HFFc6 (cell line): Measurements from ENCODE around the gene HLA-DQB1. TPM values are rescaled to one million over a fixed set of nuclear protein-coding genes. Genes with fewer than 3 reads are reported as not detected.

Source experiments
- DNase-seq: peaks from one replicate; pipeline ENCODE4 v3.0.0-alpha.2; 2018
- H3K27ac Mint-ChIP-seq: 2 replicates; pipeline ENCODE4 v1.8.0; 2020; ENCODE audit warnings: mild to moderate bottlenecking, mixed read lengths
- H3K27me3 Mint-ChIP-seq: 2 replicates; pipeline ENCODE4 v1.8.0; 2021; ENCODE audit warnings: mild to moderate bottlenecking, moderate library complexity, mixed read lengths; ENCODE audit not compliant: insufficient read depth
- H3K36me3 Mint-ChIP-seq: 2 replicates; pipeline ENCODE4 v1.8.0; 2021; ENCODE audit warnings: low read depth, mixed read lengths
- H3K4me1 Mint-ChIP-seq: 2 replicates; pipeline ENCODE4 v1.8.0; 2020; ENCODE audit warnings: low read depth, mixed read lengths
- H3K4me3 Mint-ChIP-seq: 2 replicates; pipeline ENCODE4 v1.8.0; 2020; ENCODE audit warnings: mild to moderate bottlenecking, moderate library complexity, mixed read lengths
- H3K9me3 Mint-ChIP-seq: 2 replicates; pipeline ENCODE4 v1.8.0; 2020; ENCODE audit warnings: mild to moderate bottlenecking, mixed read lengths
- total RNA-seq, 6 experiments: library from RNA; stranded (reverse); fragmentation: NEBNext Ultra II Directional; extraction: Animal tissue kit (Norgen Biotek cat#: 25700); gene quantifications; 2 replicates in 1 of 6; 3 replicates in 5 of 6; pipeline ENCODE4 v1.2.3, GENCODE V29; 2021
- TF ChIP-seq, protein P1 (sequence below): fragments of 200-600 bp; sonication (generic); IDR thresholded peaks from 2 replicates; pipeline ENCODE4 v1.5.0; 2021; ENCODE audit warnings: antibody characterized with exemption, mild to moderate bottlenecking

HLA-DQB1 gene
- total RNA-seq, 6 experiments from 2014 or later: not detected

DNA sequence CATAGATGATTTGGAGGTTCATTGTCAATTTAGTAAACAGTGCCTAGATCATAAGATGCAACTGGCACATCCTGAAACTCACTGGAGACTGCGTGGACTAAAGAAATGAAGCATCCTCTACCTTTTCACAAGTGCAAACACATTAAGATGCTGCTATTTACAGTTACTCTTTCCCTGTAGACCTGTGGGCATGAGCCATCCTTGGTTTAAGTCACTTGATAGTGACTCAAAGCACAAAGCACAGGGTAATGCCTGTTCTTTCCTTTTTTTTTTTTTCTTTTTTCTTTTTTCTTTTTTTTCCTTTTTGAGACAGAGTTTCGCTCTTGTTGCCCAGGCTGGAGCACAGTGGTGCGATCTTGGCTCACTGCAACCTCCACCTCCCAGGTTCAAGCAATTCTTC lies 39.2 kb downstream of the HLA-DQB1 start:
- TF ChIP-seq, protein P1, sequence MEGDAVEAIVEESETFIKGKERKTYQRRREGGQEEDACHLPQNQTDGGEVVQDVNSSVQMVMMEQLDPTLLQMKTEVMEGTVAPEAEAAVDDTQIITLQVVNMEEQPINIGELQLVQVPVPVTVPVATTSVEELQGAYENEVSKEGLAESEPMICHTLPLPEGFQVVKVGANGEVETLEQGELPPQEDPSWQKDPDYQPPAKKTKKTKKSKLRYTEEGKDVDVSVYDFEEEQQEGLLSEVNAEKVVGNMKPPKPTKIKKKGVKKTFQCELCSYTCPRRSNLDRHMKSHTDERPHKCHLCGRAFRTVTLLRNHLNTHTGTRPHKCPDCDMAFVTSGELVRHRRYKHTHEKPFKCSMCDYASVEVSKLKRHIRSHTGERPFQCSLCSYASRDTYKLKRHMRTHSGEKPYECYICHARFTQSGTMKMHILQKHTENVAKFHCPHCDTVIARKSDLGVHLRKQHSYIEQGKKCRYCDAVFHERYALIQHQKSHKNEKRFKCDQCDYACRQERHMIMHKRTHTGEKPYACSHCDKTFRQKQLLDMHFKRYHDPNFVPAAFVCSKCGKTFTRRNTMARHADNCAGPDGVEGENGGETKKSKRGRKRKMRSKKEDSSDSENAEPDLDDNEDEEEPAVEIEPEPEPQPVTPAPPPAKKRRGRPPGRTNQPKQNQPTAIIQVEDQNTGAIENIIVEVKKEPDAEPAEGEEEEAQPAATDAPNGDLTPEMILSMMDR: no peak
- peaks cover 8% of the 10 kb centered on the region for H3K4me1 Mint-ChIP-seq
- no peaks in the 10 kb centered on the region for H3K36me3 Mint-ChIP-seq
- H3K27ac Mint-ChIP-seq: no peak overlapping the region
- H3K9me3 Mint-ChIP-seq: no peaks in the 10 kb centered on the region
- H3K4me3 Mint-ChIP-seq: no peak overlapping the region
- no peak for DNase-seq
- H3K27me3 Mint-ChIP-seq: peaks cover 5% of the 10 kb centered on the region; the same call in 1 of the 2 replicates

DNA sequence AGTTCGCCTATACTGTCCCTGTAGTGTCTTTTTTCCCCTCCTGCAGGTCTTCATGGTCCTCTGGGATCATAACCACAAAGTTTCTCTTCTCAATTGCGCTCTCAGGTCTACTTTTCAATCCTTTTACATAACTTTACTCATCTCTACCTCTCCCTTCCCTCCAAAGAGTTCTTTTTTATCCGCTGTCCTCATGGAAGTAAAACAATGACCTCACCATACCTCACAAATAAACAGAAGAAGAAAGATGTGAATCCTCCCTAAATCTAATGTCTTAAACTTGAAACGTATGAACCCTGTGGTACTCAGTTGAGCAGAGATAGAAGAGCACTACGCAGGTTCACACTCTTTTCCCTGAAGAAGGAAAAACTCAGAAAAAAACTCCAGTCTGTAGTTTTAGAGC lies 41.3 kb downstream of the HLA-DQB1 start:
- no peak overlapping the region for H3K27ac Mint-ChIP-seq
- TF ChIP-seq, protein P1: no peak
- H3K4me3 Mint-ChIP-seq: no peak overlapping the region
- H3K4me1 Mint-ChIP-seq: peaks cover 8% of the 10 kb centered on the region
- H3K27me3 Mint-ChIP-seq: no peaks in the 10 kb centered on the region; the same call in 1 of the 2 replicates
- H3K9me3 Mint-ChIP-seq: no peaks in the 10 kb centered on the region
- H3K36me3 Mint-ChIP-seq: no peaks in the 10 kb centered on the region
- no peak for DNase-seq

DNA sequence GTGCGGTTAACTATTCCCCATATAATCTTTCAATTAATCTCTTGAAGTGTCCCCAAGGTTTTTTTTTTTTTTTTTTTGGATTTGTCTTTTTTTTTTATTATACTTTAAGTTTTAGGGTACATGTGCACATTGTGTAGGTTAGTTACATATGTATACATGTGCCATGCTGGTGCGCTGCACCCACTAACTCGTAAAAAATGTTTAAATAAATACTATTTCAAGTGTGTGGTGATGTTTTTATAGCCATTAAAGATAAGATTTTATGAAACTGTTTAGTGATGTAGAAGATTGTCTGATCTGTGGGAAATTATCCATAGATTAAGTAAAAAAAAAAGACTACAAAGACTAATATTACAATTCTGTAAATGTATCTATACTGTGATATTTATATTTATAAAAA lies 41.9 kb downstream of the HLA-DQB1 start:
- TF ChIP-seq, protein P1: no peak

DNA sequence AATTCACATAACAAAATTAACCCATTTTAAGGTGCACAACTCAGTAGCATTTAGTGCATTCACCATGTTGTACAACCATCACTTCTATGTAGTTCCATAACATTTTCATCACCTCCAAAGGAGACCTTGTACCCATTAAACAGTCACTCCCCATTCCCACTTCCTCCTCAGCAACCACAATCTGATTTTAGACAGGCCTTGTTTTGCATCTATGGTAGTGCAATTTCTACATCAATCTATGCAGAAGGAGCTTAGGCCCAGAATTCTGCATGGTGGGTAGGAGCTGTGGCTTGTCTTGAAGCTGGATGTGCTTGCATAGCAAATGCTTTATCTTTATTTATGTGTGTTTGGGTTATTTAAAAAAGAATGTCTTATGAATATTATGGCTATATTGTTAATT lies 42.8 kb downstream of the HLA-DQB1 start:
- Mint-ChIP-seq H3K27ac (no peak overlapping the region), H3K27me3 (no peaks in the 10 kb centered on the region; the same call in 1 of the 2 replicates), H3K36me3 (no peaks in the 10 kb centered on the region), H3K4me1 (peaks cover 8% of the 10 kb centered on the region), H3K9me3 (no peaks in the 10 kb centered on the region), H3K4me3 (no peak overlapping the region)
- no peak for DNase-seq
- TF ChIP-seq, protein P1: no peak

More for the DNA sequence above, 41.9 kb downstream of the HLA-DQB1 start:
- DNase-seq: no peak
- no peaks in the 10 kb centered on the region; the same call in 1 of the 2 replicates for H3K27me3 Mint-ChIP-seq
- no peaks in the 10 kb centered on the region for H3K36me3 Mint-ChIP-seq
- H3K9me3 Mint-ChIP-seq: no peaks in the 10 kb centered on the region
- H3K4me1 Mint-ChIP-seq: peaks cover 8% of the 10 kb centered on the region
- H3K4me3 Mint-ChIP-seq: no peak overlapping the region
- H3K27ac Mint-ChIP-seq: no peak overlapping the region

DNA sequence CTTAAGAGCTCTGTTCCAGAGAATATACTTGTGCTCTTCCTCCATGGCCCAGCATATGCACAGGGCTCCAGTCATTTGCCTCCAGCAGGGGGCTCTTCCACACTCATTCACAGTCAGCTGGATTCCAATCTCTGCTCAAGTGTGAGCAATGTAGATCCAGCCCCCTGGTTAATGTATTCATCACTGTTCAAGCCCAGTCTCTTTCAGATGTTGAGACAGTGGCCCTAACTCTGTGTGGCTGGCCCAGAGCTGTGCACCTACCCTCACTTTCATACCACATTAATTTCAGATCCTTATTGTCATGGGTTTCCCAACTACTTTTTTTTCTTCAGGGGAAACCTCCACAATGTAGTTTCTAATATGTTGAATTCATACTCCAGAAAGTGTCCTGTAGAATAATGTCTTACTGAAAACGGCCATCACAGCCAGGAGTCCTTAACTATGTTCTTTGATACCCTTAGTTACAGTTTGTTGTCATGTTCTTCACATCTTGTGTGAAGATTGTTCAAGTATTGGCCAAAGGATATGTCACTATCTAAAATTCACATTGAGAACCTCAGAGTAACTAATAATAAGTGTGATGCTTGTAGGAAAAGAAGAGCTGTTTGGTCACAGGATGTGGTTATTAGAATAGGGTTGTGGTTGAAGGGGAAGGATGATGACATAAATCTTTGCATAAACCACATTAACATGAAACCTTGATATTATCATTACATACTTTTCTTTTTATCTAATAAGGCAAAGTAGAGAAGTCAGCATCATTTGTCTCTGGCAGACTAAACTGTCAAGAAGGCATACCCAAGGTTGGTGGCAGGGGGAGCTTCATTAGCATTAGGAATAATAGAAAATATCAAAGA lies 43.7 kb downstream of the HLA-DQB1 start:
- Mint-ChIP-seq H3K27me3 (no peaks in the 10 kb centered on the region), H3K4me1 (peaks cover 8% of the 10 kb centered on the region), H3K36me3 (no peaks in the 10 kb centered on the region), H3K9me3 (0 out of 2 replicates have a peak, but pooled peaks cover 4% of the 10 kb centered on the region), H3K4me3 (no peak overlapping the region), H3K27ac (no peak overlapping the region)
- DNase-seq: peak; percentile 6
- TF ChIP-seq, protein P1: peak; percentile 49; the same call in 1 of the 2 replicates
